OCI-LY1 (cell line): Measurements from ENCODE around the gene AK3.

Experiments used
- EZH2 ChIP-seq: fragments of 200-600 bp; sonication (generic), shearing (Covaris generic); IDR thresholded peaks from 2 replicates; pipeline ENCODE4 v1.8.0; 2017; ENCODE audit warnings: borderline replicate concordance, mixed run types, mild to moderate bottlenecking, antibody characterized with exemption, low read length, moderate library complexity, mixed read lengths
- TF ChIP-seq, protein P1 (sequence below): fragments of 200-600 bp; sonication (generic), shearing (Covaris generic); IDR thresholded peaks from 2 replicates; pipeline ENCODE4 v1.5.1; 2017; ENCODE audit warnings: mild to moderate bottlenecking, antibody characterized with exemption, low read length, moderate library complexity, mixed read lengths

DNA sequence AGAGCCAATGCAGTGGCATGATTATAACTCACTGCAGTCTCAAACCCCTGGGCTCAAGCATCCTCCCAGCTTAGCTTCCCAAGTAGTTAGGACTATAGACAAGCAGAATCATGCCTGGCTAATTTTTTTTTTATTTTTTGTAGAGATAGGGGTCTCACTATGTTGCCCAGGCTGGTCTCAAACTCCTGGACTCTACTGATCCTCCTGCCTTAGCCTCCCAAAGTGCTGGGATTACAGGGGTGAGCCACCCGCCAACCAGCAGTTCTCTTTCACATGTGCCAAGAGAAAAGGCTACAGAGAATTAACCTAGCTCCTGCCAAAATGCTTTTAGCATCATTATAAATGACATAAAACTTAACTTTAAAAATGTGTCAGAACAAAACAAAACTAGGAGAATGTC, 8.1 kb downstream of the AK3 start:
- TF ChIP-seq, protein P1, sequence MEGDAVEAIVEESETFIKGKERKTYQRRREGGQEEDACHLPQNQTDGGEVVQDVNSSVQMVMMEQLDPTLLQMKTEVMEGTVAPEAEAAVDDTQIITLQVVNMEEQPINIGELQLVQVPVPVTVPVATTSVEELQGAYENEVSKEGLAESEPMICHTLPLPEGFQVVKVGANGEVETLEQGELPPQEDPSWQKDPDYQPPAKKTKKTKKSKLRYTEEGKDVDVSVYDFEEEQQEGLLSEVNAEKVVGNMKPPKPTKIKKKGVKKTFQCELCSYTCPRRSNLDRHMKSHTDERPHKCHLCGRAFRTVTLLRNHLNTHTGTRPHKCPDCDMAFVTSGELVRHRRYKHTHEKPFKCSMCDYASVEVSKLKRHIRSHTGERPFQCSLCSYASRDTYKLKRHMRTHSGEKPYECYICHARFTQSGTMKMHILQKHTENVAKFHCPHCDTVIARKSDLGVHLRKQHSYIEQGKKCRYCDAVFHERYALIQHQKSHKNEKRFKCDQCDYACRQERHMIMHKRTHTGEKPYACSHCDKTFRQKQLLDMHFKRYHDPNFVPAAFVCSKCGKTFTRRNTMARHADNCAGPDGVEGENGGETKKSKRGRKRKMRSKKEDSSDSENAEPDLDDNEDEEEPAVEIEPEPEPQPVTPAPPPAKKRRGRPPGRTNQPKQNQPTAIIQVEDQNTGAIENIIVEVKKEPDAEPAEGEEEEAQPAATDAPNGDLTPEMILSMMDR = no peak
- no peak for TF ChIP-seq EZH2
